ENCODE results near the gene HSD3B7.

Gene HSD3B7

DNA sequence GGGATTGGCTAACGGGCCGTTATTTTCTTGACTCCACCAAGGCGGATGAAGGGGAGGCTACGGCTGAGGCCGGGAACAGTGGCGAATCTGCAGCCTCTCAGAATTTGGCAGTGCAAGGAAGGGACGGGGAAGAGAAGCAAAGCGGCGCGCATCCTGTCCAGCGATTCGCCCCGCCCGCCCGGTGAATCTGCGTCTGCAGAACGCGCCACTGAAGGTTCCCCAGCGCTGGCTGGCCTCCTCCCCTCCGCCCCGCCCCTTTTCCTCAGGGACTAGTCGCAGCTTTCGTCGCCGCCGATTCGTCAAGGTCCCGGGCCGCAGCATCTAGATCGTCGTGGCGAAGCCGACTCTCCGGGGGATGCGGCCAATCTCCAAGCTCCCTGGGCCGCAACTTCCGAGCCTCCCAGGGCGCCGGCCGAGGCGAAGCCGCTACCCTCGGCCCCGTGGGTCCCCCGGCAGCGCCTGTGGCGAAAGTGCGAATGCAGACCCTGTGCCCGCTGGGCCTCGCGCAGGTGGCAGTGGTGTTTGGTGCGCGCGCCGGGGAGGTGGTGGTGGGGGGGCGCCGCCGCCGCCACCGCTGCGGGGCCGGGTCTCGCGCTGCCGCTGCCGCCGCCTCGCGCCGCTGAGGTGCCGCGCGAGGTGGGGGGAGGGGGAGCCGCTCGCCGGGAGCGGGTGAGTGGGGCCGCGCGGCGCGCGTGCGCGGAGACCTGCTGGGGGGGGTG lies 27.4 kb upstream of the HSD3B7 start, which contains the start of gene SETD1A:
TSS of gene SETD1A (plus strand) at position 299 of the 719 bp plus-strand sequence. CDS start 978 bp downstream, outside the sequence.
- H3K27ac ChIP-seq (ENCODE audit: low read depth, low read length, poor library complexity, severe bottlenecking): peak within 1 kb of the TSS; percentile 90
- H4K20me1 ChIP-seq (ENCODE audit: insufficient read depth, low read length): no peaks in the 10 kb centered on the region
- H3F3A ChIP-seq (ENCODE audit: insufficient read depth, low read length): no peaks in the 10 kb centered on the region
- peak within 1 kb of the TSS; percentile 100 for H3K9ac ChIP-seq (ENCODE audit: low read length)
- H3K4me3 ChIP-seq (ENCODE audit: low read depth, low read length, poor library complexity, severe bottlenecking): peak within 1 kb of the TSS; percentile 86
- H3K4me1 ChIP-seq (ENCODE audit: insufficient read depth, low read length, severe bottlenecking): peaks cover 18% of the 10 kb centered on the region
- TF ChIP-seq EZH2 (IDR thresholded peaks at IDR 0.05; ENCODE audit: borderline replicate concordance, low read length): no peak
- TF ChIP-seq, protein P1, sequence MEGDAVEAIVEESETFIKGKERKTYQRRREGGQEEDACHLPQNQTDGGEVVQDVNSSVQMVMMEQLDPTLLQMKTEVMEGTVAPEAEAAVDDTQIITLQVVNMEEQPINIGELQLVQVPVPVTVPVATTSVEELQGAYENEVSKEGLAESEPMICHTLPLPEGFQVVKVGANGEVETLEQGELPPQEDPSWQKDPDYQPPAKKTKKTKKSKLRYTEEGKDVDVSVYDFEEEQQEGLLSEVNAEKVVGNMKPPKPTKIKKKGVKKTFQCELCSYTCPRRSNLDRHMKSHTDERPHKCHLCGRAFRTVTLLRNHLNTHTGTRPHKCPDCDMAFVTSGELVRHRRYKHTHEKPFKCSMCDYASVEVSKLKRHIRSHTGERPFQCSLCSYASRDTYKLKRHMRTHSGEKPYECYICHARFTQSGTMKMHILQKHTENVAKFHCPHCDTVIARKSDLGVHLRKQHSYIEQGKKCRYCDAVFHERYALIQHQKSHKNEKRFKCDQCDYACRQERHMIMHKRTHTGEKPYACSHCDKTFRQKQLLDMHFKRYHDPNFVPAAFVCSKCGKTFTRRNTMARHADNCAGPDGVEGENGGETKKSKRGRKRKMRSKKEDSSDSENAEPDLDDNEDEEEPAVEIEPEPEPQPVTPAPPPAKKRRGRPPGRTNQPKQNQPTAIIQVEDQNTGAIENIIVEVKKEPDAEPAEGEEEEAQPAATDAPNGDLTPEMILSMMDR (IDR thresholded peaks at IDR 0.05; ENCODE audit: low read length): no peak
- H3K9me2 ChIP-seq (ENCODE audit: low read depth, low read length): no peaks in the 10 kb centered on the region
- peak within 1 kb of the TSS; percentile 96; the same call in 1 of the 2 replicates for H2AFZ ChIP-seq (ENCODE audit: low read length)
- 0 out of 2 replicates have a peak, but pooled peaks cover 4% of the 10 kb centered on the region for H3K79me2 ChIP-seq (ENCODE audit: insufficient read depth, low read length)
- peak within 1 kb of the TSS; percentile 96 for H3K4me2 ChIP-seq (ENCODE audit: low read length)
- peaks cover 41% of the 10 kb centered on the region for H3K36me3 ChIP-seq (ENCODE audit: insufficient read depth, low read length)
- no peaks in the 10 kb centered on the region for H3K27me3 ChIP-seq (ENCODE audit: insufficient read depth, low read length)
- no peaks in the 10 kb centered on the region for H3K9me3 ChIP-seq (ENCODE audit: low read length)

DNA sequence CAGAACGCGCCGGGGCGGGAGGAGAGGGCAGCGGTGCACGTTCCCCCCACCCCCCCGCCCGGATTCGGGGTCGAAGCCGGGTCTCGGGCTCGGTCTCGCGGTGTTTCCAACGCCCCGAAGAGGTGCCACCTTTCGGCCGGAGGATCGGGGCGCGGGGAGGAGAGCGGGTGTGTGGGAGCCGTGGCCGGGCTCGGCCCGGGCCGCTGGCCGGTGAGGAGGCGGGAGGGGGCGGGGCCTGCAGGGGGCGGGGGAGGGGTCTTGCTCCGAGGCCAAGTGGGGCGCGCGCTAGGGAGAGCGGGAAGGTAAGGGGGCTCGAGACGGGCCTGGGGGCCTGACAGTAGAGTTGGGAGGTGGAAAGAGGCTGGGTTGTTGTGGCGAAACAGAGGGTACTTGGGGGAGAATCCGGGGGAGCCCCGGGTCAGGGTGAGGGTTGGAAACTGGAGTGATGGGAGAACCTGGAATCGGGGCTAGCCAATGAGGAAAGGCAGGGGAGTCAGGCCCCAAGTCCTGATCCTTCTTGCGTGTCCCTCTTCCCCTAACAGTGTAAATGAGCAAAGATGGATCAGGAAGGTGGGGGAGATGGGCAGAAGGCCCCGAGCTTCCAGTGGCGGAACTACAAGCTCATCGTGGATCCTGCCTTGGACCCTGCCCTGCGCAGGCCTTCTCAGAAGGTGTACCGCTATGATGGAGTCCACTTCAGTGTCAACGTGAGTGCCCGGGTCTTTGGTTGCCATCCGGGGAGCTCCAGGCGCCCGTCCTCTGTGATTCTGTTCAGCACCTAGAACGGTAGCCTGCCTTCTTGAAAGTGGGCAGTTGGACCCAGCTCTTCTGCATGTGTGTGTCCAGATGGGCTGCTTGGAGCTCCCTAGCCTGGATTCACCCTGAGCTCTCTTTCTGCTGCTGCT lies 26.6 kb upstream of the HSD3B7 start:
- H3K9ac ChIP-seq (ENCODE audit: low read length): peak overlapping the region; percentile 100
- no peak for TF ChIP-seq EZH2 (IDR thresholded peaks at IDR 0.05; ENCODE audit: borderline replicate concordance, low read length)
- TF ChIP-seq, protein P1 (IDR thresholded peaks at IDR 0.05; ENCODE audit: low read length): no peak
- H3K79me2 ChIP-seq (ENCODE audit: insufficient read depth, low read length): 0 out of 2 replicates have a peak, but pooled peaks cover 4% of the 10 kb centered on the region
- no peaks in the 10 kb centered on the region for H3K9me2 ChIP-seq (ENCODE audit: low read depth, low read length)
- H2AFZ ChIP-seq (ENCODE audit: low read length): no peak overlapping the region
- H3K4me2 ChIP-seq (ENCODE audit: low read length): peak overlapping the region; percentile 96
- no peaks in the 10 kb centered on the region for H3K9me3 ChIP-seq (ENCODE audit: low read length)
- H4K20me1 ChIP-seq (ENCODE audit: insufficient read depth, low read length): no peaks in the 10 kb centered on the region
- peak overlapping the region; percentile 86 for H3K4me3 ChIP-seq (ENCODE audit: low read depth, low read length, poor library complexity, severe bottlenecking)
- peaks cover 49% of the 10 kb centered on the region for H3K36me3 ChIP-seq (ENCODE audit: insufficient read depth, low read length)
- peak overlapping the region; percentile 25 for H3K27ac ChIP-seq (ENCODE audit: low read depth, low read length, poor library complexity, severe bottlenecking)
- H3K4me1 ChIP-seq (ENCODE audit: insufficient read depth, low read length, severe bottlenecking): peaks cover 18% of the 10 kb centered on the region
- H3K27me3 ChIP-seq (ENCODE audit: insufficient read depth, low read length): no peaks in the 10 kb centered on the region
- no peaks in the 10 kb centered on the region for H3F3A ChIP-seq (ENCODE audit: insufficient read depth, low read length)

DNA sequence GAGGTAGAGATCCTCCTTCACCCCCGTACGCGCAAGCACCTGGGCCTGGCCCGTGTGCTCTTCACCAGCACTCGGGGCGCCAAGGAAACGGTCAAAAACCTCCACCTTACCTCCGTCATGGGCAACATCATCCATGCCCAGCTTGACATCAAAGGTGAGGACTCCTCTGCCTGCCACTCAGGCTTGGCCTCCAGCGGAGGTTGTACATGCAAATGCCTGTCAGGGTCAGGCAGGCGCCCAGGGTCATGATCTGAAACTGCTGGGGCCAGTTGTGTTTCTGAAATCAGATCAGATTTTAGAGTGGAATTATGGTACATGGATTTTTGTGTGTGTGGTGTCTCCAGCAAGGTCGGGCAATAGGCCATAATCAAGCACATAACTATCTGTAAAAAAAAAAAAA lies 23.6 kb upstream of the HSD3B7 start:
- peaks cover 13% of the 10 kb centered on the region for H3K4me1 ChIP-seq (ENCODE audit: insufficient read depth, low read length, severe bottlenecking)
- TF ChIP-seq, protein P1 (IDR thresholded peaks at IDR 0.05; ENCODE audit: low read length): no peak
- TF ChIP-seq EZH2 (IDR thresholded peaks at IDR 0.05; ENCODE audit: borderline replicate concordance, low read length): no peak
- no peak overlapping the region for H2AFZ ChIP-seq (ENCODE audit: low read length)
- H3K36me3 ChIP-seq (ENCODE audit: insufficient read depth, low read length): peaks cover 77% of the 10 kb centered on the region
- no peak overlapping the region for H3K4me2 ChIP-seq (ENCODE audit: low read length)
- no peak overlapping the region for H3K9ac ChIP-seq (ENCODE audit: low read length)
- H3K4me3 ChIP-seq (ENCODE audit: low read depth, low read length, poor library complexity, severe bottlenecking): no peak overlapping the region
- H3K27me3 ChIP-seq (ENCODE audit: insufficient read depth, low read length): no peaks in the 10 kb centered on the region
- no peaks in the 10 kb centered on the region for H3K9me2 ChIP-seq (ENCODE audit: low read depth, low read length)
- no peaks in the 10 kb centered on the region for H3K9me3 ChIP-seq (ENCODE audit: low read length)
- no peak overlapping the region for H3K27ac ChIP-seq (ENCODE audit: low read depth, low read length, poor library complexity, severe bottlenecking)
- no peaks in the 10 kb centered on the region for H4K20me1 ChIP-seq (ENCODE audit: insufficient read depth, low read length)
- H3F3A ChIP-seq (ENCODE audit: insufficient read depth, low read length): no peaks in the 10 kb centered on the region
- H3K79me2 ChIP-seq (ENCODE audit: insufficient read depth, low read length): 0 out of 2 replicates have a peak, but pooled peaks cover 4% of the 10 kb centered on the region
